Muscle layer of duodenum (tissue), 2 donors: ENCODE measurements around the gene RALY.
A peak's percentile ranks its signal among the peaks of the same experiment; 100 is the strongest.

Source experiments
- H3K27ac ChIP-seq: one replicate; pipeline ENCODE4 v1.7.0; 2013; ENCODE audit warnings: mild to moderate bottlenecking, low read length
- H3K27me3 ChIP-seq: one replicate; pipeline ENCODE4 v1.7.0; 2013; ENCODE audit warnings: low read depth, mild to moderate bottlenecking, control low read depth, low read length
- H3K36me3 ChIP-seq, 2 donors: one replicate each; pipeline ENCODE4 v1.7.0; 2013; ENCODE audit warnings: low read length in 2 of 2, control low read depth in 1 of 2, mild to moderate bottlenecking in 1 of 2; ENCODE audit not compliant: insufficient read depth in 2 of 2, control insufficient read depth in 1 of 2
- H3K4me1 ChIP-seq, 2 donors: one replicate each; pipeline ENCODE4 v1.7.0; 2013; ENCODE audit warnings: low read length in 2 of 2, mild to moderate bottlenecking in 2 of 2, control low read depth in 1 of 2, moderate library complexity in 1 of 2; ENCODE audit not compliant: insufficient read depth in 2 of 2, control insufficient read depth in 1 of 2
- H3K4me3 ChIP-seq, 2 donors: one replicate each; pipeline ENCODE4 v1.7.0; 2013; ENCODE audit warnings: low read length in 2 of 2, low read depth in 1 of 2, mild to moderate bottlenecking in 1 of 2
- H3K9me3 ChIP-seq, 2 donors: one replicate each; pipeline ENCODE4 v1.7.0; 2013; ENCODE audit warnings: low read length in 2 of 2, control low read depth in 1 of 2, mild to moderate bottlenecking in 1 of 2; ENCODE audit not compliant: control insufficient read depth in 1 of 2
- donor health status: healthy.

The RALY gene

GRCh38 chr20:34069341-34070078, 75.8 kb downstream of the RALY start:
- Histone ChIP-seq H3K36me3 (peaks cover 3 to 9% of the 10 kb centered on the region in 2 donors), H3K9me3 (no peaks in the 10 kb centered on the region), H3K27ac (no peak overlapping the region), H3K27me3 (no peaks in the 10 kb centered on the region), H3K4me1 (peaks cover 5 to 38% of the 10 kb centered on the region in 2 donors), H3K4me3 (no peak overlapping the region)

GRCh38 chr20:34070079-34070439, 76.3 kb downstream of the RALY start:
- Histone ChIP-seq H3K9me3 (no peaks in the 10 kb centered on the region), H3K4me3 (no peak overlapping the region)

GRCh38 chr20:34070859-34071258, 77.1 kb downstream of the RALY start:
- no peak overlapping the region for H3K27ac ChIP-seq
- H3K4me1 ChIP-seq: peaks cover 5 to 25% of the 10 kb centered on the region in 2 donors
- peaks cover 8 to 18% of the 10 kb centered on the region in 2 donors for H3K36me3 ChIP-seq
- H3K4me3 ChIP-seq: no peak overlapping the region
- no peaks in the 10 kb centered on the region for H3K9me3 ChIP-seq
- no peaks in the 10 kb centered on the region for H3K27me3 ChIP-seq

More at GRCh38 chr20:34070079-34070439, 76.3 kb downstream of the RALY start:
- Histone ChIP-seq H3K4me1 (peaks cover 5 to 32% of the 10 kb centered on the region in 2 donors), H3K27me3 (no peaks in the 10 kb centered on the region), H3K27ac (no peak overlapping the region), H3K36me3 (peaks cover 7 to 14% of the 10 kb centered on the region in 2 donors)

- Histone ChIP-seq H3K36me3 (peaks cover 13 to 26% of the 10 kb centered on the region in 2 donors), H3K4me1 (peaks cover 5 to 21% of the 10 kb centered on the region in 2 donors), H3K9me3 (no peaks in the 10 kb centered on the region)
Measured at GRCh38 chr20:34072076-34072475, 78.4 kb downstream of the RALY start.

GRCh38 chr20:34072778-34073177, 79.1 kb downstream of the RALY start:
- peaks cover 19 to 34% of the 10 kb centered on the region in 2 donors for H3K36me3 ChIP-seq
- H3K27ac ChIP-seq: no peak overlapping the region
- H3K4me1 ChIP-seq: peaks cover 5 to 19% of the 10 kb centered on the region in 2 donors
- no peak overlapping the region for H3K4me3 ChIP-seq
- no peaks in the 10 kb centered on the region for H3K27me3 ChIP-seq
- no peaks in the 10 kb centered on the region for H3K9me3 ChIP-seq

More at GRCh38 chr20:34072076-34072475, 78.4 kb downstream of the RALY start:
- Histone ChIP-seq H3K27me3 (no peaks in the 10 kb centered on the region), H3K4me3 (no peak overlapping the region), H3K27ac (no peak overlapping the region)

- H3K27ac ChIP-seq: no peak overlapping the region
- H3K9me3 ChIP-seq: no peaks in the 10 kb centered on the region
- H3K36me3 ChIP-seq: peaks cover 29 to 45% of the 10 kb centered on the region in 2 donors
Measured at GRCh38 chr20:34074101-34074760, 80.5 kb downstream of the RALY start.

GRCh38 chr20:34075647-34076046, 81.9 kb downstream of the RALY start:
- Histone ChIP-seq H3K36me3 (peaks cover 36 to 54% of the 10 kb centered on the region in 2 donors), H3K27me3 (no peaks in the 10 kb centered on the region), H3K27ac (no peak overlapping the region), H3K4me3 (no peak overlapping the region), H3K4me1 (no peaks in the 10 kb centered on the region), H3K9me3 (no peaks in the 10 kb centered on the region)

More at GRCh38 chr20:34074101-34074760, 80.5 kb downstream of the RALY start:
- Histone ChIP-seq H3K4me1 (peaks cover 5 to 10% of the 10 kb centered on the region in 2 donors), H3K4me3 (no peak overlapping the region), H3K27me3 (no peaks in the 10 kb centered on the region)

GRCh38 chr20:34076952-34077351, 83.2 kb downstream of the RALY start:
- Histone ChIP-seq H3K27me3 (no peaks in the 10 kb centered on the region), H3K27ac (no peak overlapping the region), H3K36me3 (peaks cover 42 to 58% of the 10 kb centered on the region in 2 donors), H3K4me1 (no peaks in the 10 kb centered on the region), H3K4me3 (no peak overlapping the region), H3K9me3 (no peaks in the 10 kb centered on the region)

GRCh38 chr20:34078540-34078939, 84.8 kb downstream of the RALY start:
- no peak overlapping the region for H3K27ac ChIP-seq
- H3K4me3 ChIP-seq: no peak overlapping the region
- no peaks in the 10 kb centered on the region for H3K27me3 ChIP-seq
- H3K9me3 ChIP-seq: no peaks in the 10 kb centered on the region
- peaks cover 7 to 8% of the 10 kb centered on the region in 2 donors for H3K4me1 ChIP-seq
- H3K36me3 ChIP-seq: peaks cover 41 to 58% of the 10 kb centered on the region in 2 donors

GRCh38 chr20:34079818-34080217, 86.1 kb downstream of the RALY start:
- peaks cover 43 to 46% of the 10 kb centered on the region in 2 donors for H3K36me3 ChIP-seq

GRCh38 chr20:34082232-34082887, 88.6 kb downstream of the RALY start:
- peaks cover 34 to 53% of the 10 kb centered on the region in 2 donors for H3K36me3 ChIP-seq
- no peak overlapping the region for H3K4me3 ChIP-seq
- H3K9me3 ChIP-seq: no peaks in the 10 kb centered on the region
- H3K27me3 ChIP-seq: no peaks in the 10 kb centered on the region
- H3K4me1 ChIP-seq: peaks cover 7 to 14% of the 10 kb centered on the region in 2 donors
- H3K27ac ChIP-seq: peak overlapping the region; percentile 39

More at GRCh38 chr20:34079818-34080217, 86.1 kb downstream of the RALY start:
- H3K4me1 ChIP-seq: peaks cover 7 to 14% of the 10 kb centered on the region in 2 donors
- H3K9me3 ChIP-seq: no peaks in the 10 kb centered on the region
- no peaks in the 10 kb centered on the region for H3K27me3 ChIP-seq
- H3K4me3 ChIP-seq: no peak overlapping the region
- H3K27ac ChIP-seq: no peak overlapping the region
